SKM-1 treated with dmso at 0.1 percent for 144 hours (cell line): ENCODE data around the gene HOXB4.

ENCODE experiments used
- DNase-seq: peaks from one replicate; lab custom pipeline; 2025; ENCODE audit not compliant: unreplicated experiment; lab: John Stamatoyannopoulos, UW

The HOXB4 gene

GRCh38 chr17:48577946-48578615 is at the start of gene HOXB4:
Gene HOXB4, minus strand, starts transcription at chr17:48578350. Its CDS starts 31 bp downstream, at chr17:48578319.
- peak; percentile 80 for DNase-seq

GRCh38 chr17:48627118-48627597 is 49.0 kb upstream of the HOXB4 start:
- no peak for DNase-seq

GRCh38 chr17:48626245-48627117 is 48.3 kb upstream of the HOXB4 start, which contains the start of gene HOXB9:
Gene HOXB9, minus strand, starts transcription at chr17:48626358. Its CDS starts 89 bp downstream, at chr17:48626269.
- no peak for DNase-seq

- DNase-seq: no peak
These were observed 47.5 kb upstream of the HOXB4 start for GRCh38 chr17:48625495-48626244.

GRCh38 chr17:48624544-48625494 is 46.7 kb upstream of the HOXB4 start:
- DNase-seq: no peak

- no peak for DNase-seq
These were observed 46.0 kb upstream of the HOXB4 start for GRCh38 chr17:48624118-48624517.

- no peak for DNase-seq
These were observed 45.4 kb upstream of the HOXB4 start for GRCh38 chr17:48623583-48623982.

- DNase-seq: no peak
These were observed 44.7 kb upstream of the HOXB4 start for GRCh38 chr17:48622857-48623256.

GRCh38 chr17:48621410-48622392 is 43.6 kb upstream of the HOXB4 start:
- DNase-seq: no peak

- no peak for DNase-seq
These were observed 42.5 kb upstream of the HOXB4 start for GRCh38 chr17:48620461-48621139.

- DNase-seq: no peak
These were observed 41.8 kb upstream of the HOXB4 start for GRCh38 chr17:48619826-48620449.

GRCh38 chr17:48618256-48618896 is 40.2 kb upstream of the HOXB4 start:
- peak; percentile 69 for DNase-seq

GRCh38 chr17:48617471-48618255 is 39.5 kb upstream of the HOXB4 start:
- DNase-seq: no peak

GRCh38 chr17:48616717-48617470 is 38.7 kb upstream of the HOXB4 start:
- DNase-seq: no peak

GRCh38 chr17:48615963-48616716 is 38.0 kb upstream of the HOXB4 start:
- no peak for DNase-seq
